ENCODE data around the gene UBALD2. TPM values are rescaled to one million over a fixed set of nuclear protein-coding genes. Genes with fewer than 3 reads are reported as not detected.
A peak's percentile ranks its signal among the peaks of the same experiment; 100 is the strongest.

The UBALD2 gene
- total and polyA plus RNA-seq, 2 of the 4 experiments (the other 2 are of a cell fraction), result 0.90 to 12.1 TPM

GRCh38 chr17:76254275-76254674 lies 10.9 kb upstream of the UBALD2 start:
- Histone ChIP-seq H2BK120ac (ENCODE audit: low read depth, low read length) (no peak overlapping the region), H3K18ac (ENCODE audit: low read depth, low read length) (no peak overlapping the region), H3K79me1 (ENCODE audit: low read depth in 1 of 2, low read length in 2 of 2) (no peaks in the 10 kb centered on the region; a peak in 1 of 4 replicates), H2BK5ac (ENCODE audit: low read depth, low read length, poor library complexity, severe bottlenecking) (no peak overlapping the region), H3K4me1 (ENCODE audit: control insufficient read depth, insufficient read depth, low read length) (peaks cover 14% of the 10 kb centered on the region), H2AFZ (replicated peaks; ENCODE audit: low read length, poor library complexity) (no peak overlapping the region), H2BK20ac (ENCODE audit: low read depth, low read length) (no peak overlapping the region), H3K27ac (ENCODE audit: insufficient read depth, low read length) (no peak overlapping the region), H3K9ac (ENCODE audit: low read depth, low read length) (no peak overlapping the region), H3K56ac (ENCODE audit: extremely low read depth, insufficient read depth, low read length) (no peak overlapping the region), H3K4me3 (ENCODE audit: insufficient read depth, low read depth, low read length) (no peak overlapping the region), H3K4me2 (ENCODE audit: low read depth, low read length) (no peak overlapping the region), H3K9me1 (ENCODE audit: insufficient read depth, low read length) (peaks cover 18% of the 10 kb centered on the region), H2BK15ac (ENCODE audit: low read depth, low read length) (no peak overlapping the region), H4K20me1 (ENCODE audit: insufficient read depth, low read length) (no peaks in the 10 kb centered on the region; the same call in 1 of the 2 replicates), H4K8ac (ENCODE audit: low read depth in 2 of 2, low read length in 2 of 2) (no peak overlapping the region; a peak in 1 of 4 replicates), H2AK5ac (ENCODE audit: low read depth, low read length) (peak overlapping the region; percentile 81; the same call in 1 of the 2 replicates), H4K91ac (ENCODE audit: insufficient read depth, low read depth, low read length) (no peak overlapping the region), H4K5ac (ENCODE audit: low read depth, low read length) (no peak overlapping the region), H3K9me3 (ENCODE audit: control insufficient read depth, insufficient read depth, low read length) (no peaks in the 10 kb centered on the region), H3K23ac (ENCODE audit: low read depth, low read length) (no peak overlapping the region), H3K27me3 (ENCODE audit: control insufficient read depth, insufficient read depth, low read length) (no peaks in the 10 kb centered on the region), H3K36me3 (ENCODE audit: control insufficient read depth, insufficient read depth, low read length) (no peaks in the 10 kb centered on the region), H3K14ac (replicated peaks; ENCODE audit: low read depth, low read length) (no peak overlapping the region), H3K4ac (ENCODE audit: low read depth, low read length) (peak overlapping the region; percentile 34; the same call in 1 of the 2 replicates), H2AK9ac (replicated peaks; ENCODE audit: low read depth, low read length, poor library complexity) (no peak overlapping the region)
- no peak for TF ChIP-seq CHD1 (IDR thresholded peaks at IDR 0.05; ENCODE audit: low read depth, low read length)
- TF ChIP-seq SMC3 (IDR thresholded peaks at IDR 0.05; ENCODE audit: low read depth, low read length), result no peak
- TF ChIP-seq BHLHE40 (IDR thresholded peaks at IDR 0.05; ENCODE audit: low read depth, low read length), result no peak
- no peak for TF ChIP-seq CEBPB (IDR thresholded peaks at IDR 0.05; ENCODE audit: low read depth, low read length)
- no peak for TF ChIP-seq FOS (IDR thresholded peaks at IDR 0.05; ENCODE audit: low read depth, low read length)
- TF ChIP-seq NFE2L2 (IDR thresholded peaks at IDR 0.05; ENCODE audit: low read depth, low read length), result no peak
- no peak for TF ChIP-seq CTCF (conservative IDR thresholded peaks at IDR 0.05; ENCODE audit: low read depth, low read length)
- no peak for TF ChIP-seq RFX5 (IDR thresholded peaks at IDR 0.05; ENCODE audit: low read depth, low read length)
- TF ChIP-seq ELK1 (IDR thresholded peaks at IDR 0.05; ENCODE audit: borderline replicate concordance, low read depth, low read length), result no peak
- TF ChIP-seq MAZ (IDR thresholded peaks at IDR 0.05; ENCODE audit: borderline replicate concordance, low read depth, low read length), result no peak
- in situ Hi-C loops (cut with MboI; ENCODE audit: low sequenced_read_pairs), result no loop called here
- 69% methylated on average over 3 of the region's 5 CpGs; no CpG with 5 or more reads in 1 of the 2 experiments for WGBS, 2 experiments (ENCODE audit: extremely low coverage in 2 of 2, insufficient read length in 1 of 2)
- no TSS peak for BruUV-seq (replicated peaks)
- CTCF ChIA-PET, result interaction anchor here (1.1 kb wide), 1 partner anchor 10 kb away, joined by 3 read pairs; no protein-coding TSS in a partner anchor
- intact Hi-C loops (cut with micrococcal nuclease), result no loop called here
- dilution Hi-C loops (cut with HindIII; ENCODE audit: low sequenced_read_pairs, unreplicated experiment), result no loop called here
- no peak for ATAC-seq (ENCODE audit: low read depth)
- POLR2A ChIA-PET (ENCODE audit: unreplicated experiment), result interaction anchor here (0.6 kb wide), 1 partner anchor 212 kb away, joined by 3 read pairs; no protein-coding TSS in a partner anchor
- DNase-seq, result no peak

All from IMR-90 (cell line).